ENCODE measurements around the gene PTPN14.

PTPN14 gene

GRCh38 chr1:214341459-214341858 is 209.9 kb downstream of the PTPN14 start:
- Histone ChIP-seq H3K9ac (ENCODE audit: low read length) (no peak overlapping the region), H3K9me3 (ENCODE audit: insufficient read depth, low read length) (no peaks in the 10 kb centered on the region), H3K4me3 (ENCODE audit: low read length) (no peak overlapping the region), H3K36me3 (replicated peaks; ENCODE audit: low read depth, low read length) (peaks cover 33% of the 10 kb centered on the region), H4K20me1 (ENCODE audit: insufficient read depth, low read length) (peaks cover 4% of the 10 kb centered on the region), H3K4me2 (ENCODE audit: low read length) (no peak overlapping the region), H2AFZ (ENCODE audit: low read depth, low read length) (no peak overlapping the region), H3K79me2 (ENCODE audit: low read length) (no peaks in the 10 kb centered on the region), H3K27ac (ENCODE audit: low read length) (no peak overlapping the region), H3K27me3 (ENCODE audit: low read depth, low read length) (no peaks in the 10 kb centered on the region), H3K4me1 (ENCODE audit: low read length) (peaks cover 19% of the 10 kb centered on the region)
- TF ChIP-seq, protein P1, sequence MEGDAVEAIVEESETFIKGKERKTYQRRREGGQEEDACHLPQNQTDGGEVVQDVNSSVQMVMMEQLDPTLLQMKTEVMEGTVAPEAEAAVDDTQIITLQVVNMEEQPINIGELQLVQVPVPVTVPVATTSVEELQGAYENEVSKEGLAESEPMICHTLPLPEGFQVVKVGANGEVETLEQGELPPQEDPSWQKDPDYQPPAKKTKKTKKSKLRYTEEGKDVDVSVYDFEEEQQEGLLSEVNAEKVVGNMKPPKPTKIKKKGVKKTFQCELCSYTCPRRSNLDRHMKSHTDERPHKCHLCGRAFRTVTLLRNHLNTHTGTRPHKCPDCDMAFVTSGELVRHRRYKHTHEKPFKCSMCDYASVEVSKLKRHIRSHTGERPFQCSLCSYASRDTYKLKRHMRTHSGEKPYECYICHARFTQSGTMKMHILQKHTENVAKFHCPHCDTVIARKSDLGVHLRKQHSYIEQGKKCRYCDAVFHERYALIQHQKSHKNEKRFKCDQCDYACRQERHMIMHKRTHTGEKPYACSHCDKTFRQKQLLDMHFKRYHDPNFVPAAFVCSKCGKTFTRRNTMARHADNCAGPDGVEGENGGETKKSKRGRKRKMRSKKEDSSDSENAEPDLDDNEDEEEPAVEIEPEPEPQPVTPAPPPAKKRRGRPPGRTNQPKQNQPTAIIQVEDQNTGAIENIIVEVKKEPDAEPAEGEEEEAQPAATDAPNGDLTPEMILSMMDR (IDR thresholded peaks at IDR 0.05; ENCODE audit: low read depth, low read length): no peak
- TF ChIP-seq EZH2phosphoT487 (IDR thresholded peaks at IDR 0.05; ENCODE audit: low read depth): no peak

DNA sequence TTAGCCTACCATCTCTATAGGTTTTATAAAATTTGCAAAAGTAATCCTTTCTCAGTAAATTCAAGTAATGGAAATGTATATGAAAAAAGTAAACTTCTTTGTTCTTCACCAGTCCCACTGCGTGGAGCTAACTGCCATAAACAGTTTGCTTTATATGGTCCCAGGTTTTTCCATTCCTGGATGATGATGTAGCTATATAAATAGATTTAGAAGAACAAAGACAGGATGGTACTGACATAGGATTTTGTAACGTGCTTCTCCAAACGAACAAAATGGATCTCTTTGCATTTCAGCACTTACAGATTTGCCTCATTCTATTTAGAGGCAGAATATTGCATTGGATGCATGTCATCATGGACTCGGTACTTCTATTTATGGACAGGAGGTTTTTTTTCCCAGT is 213.2 kb downstream of the PTPN14 start:
- Histone ChIP-seq H4K20me1 (ENCODE audit: insufficient read depth, low read length) (peaks cover 4% of the 10 kb centered on the region), H3K9ac (ENCODE audit: low read length) (no peak overlapping the region), H3K36me3 (replicated peaks; ENCODE audit: low read depth, low read length) (peaks cover 25% of the 10 kb centered on the region), H3K4me1 (ENCODE audit: low read length) (peaks cover 20% of the 10 kb centered on the region), H3K4me3 (ENCODE audit: low read length) (peak overlapping the region; percentile 33), H3K27ac (ENCODE audit: low read length) (no peak overlapping the region), H2AFZ (ENCODE audit: low read depth, low read length) (no peak overlapping the region), H3K79me2 (ENCODE audit: low read length) (no peaks in the 10 kb centered on the region), H3K4me2 (ENCODE audit: low read length) (peak overlapping the region; percentile 71), H3K27me3 (ENCODE audit: low read depth, low read length) (no peaks in the 10 kb centered on the region), H3K9me3 (ENCODE audit: insufficient read depth, low read length) (no peaks in the 10 kb centered on the region)
- TF ChIP-seq, protein P1 (IDR thresholded peaks at IDR 0.05; ENCODE audit: low read depth, low read length): no peak
- TF ChIP-seq EZH2phosphoT487 (IDR thresholded peaks at IDR 0.05; ENCODE audit: low read depth): no peak

DNA sequence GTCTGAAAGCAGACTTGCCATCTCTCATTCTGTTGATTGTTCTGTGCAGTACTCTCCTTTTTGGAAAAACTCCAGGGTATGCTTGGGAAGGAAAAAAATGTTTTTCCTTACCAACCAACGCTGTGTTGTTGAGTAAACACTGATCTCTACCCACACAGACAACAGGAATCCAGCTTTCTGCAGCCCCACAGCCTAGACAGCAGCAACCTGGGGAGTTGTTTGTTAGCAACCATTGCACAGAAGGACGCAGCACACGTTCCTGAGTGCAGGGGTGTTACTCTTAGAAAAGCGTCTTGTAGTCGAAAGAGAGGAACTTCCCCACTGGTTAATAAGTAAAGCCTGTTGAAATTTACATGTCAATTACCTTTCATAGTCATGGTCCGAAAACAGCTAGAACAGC is 213.9 kb downstream of the PTPN14 start:
- H2AFZ ChIP-seq (ENCODE audit: low read depth, low read length): no peak overlapping the region

DNA sequence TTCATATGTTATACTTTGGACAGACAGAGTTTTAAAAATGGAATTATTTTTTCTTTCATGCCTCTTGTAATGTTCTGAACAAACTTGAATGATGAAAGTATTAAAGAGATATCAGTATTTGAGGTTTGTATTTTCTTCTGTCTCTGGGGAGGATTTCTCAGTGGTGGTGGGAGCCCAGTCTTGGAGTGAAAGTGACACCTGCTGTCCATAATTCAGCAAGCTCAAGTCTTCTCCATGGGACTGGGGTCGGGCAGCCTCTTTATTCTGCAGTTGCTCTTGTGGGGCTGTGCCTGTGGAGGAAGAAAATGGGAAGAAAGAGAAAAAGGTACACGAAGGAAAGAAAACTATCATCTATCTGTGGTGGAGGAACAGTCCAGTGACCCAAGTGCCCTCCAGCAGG is 214.4 kb downstream of the PTPN14 start:
- no peak for TF ChIP-seq EZH2phosphoT487 (IDR thresholded peaks at IDR 0.05; ENCODE audit: low read depth)
- TF ChIP-seq, protein P1 (IDR thresholded peaks at IDR 0.05; ENCODE audit: low read depth, low read length): peak; percentile 27
- Histone ChIP-seq H3K4me3 (ENCODE audit: low read length) (0 out of 2 replicates have a peak overlapping the region, but pooled peaks have one; percentile 33), H3K27me3 (ENCODE audit: low read depth, low read length) (no peaks in the 10 kb centered on the region), H3K9ac (ENCODE audit: low read length) (no peak overlapping the region), H3K79me2 (ENCODE audit: low read length) (no peaks in the 10 kb centered on the region), H3K9me3 (ENCODE audit: insufficient read depth, low read length) (no peaks in the 10 kb centered on the region), H3K4me1 (ENCODE audit: low read length) (peaks cover 20% of the 10 kb centered on the region), H3K27ac (ENCODE audit: low read length) (no peak overlapping the region), H2AFZ (ENCODE audit: low read depth, low read length) (no peak overlapping the region), H3K4me2 (ENCODE audit: low read length) (peak overlapping the region; percentile 71), H3K36me3 (replicated peaks; ENCODE audit: low read depth, low read length) (peaks cover 27% of the 10 kb centered on the region), H4K20me1 (ENCODE audit: insufficient read depth, low read length) (peaks cover 4% of the 10 kb centered on the region)

More for the DNA sequence above, 213.9 kb downstream of the PTPN14 start:
- peaks cover 20% of the 10 kb centered on the region for H3K4me1 ChIP-seq (ENCODE audit: low read length)
- no peaks in the 10 kb centered on the region for H3K27me3 ChIP-seq (ENCODE audit: low read depth, low read length)
- peak overlapping the region; percentile 33 for H3K4me3 ChIP-seq (ENCODE audit: low read length)
- no peaks in the 10 kb centered on the region for H3K9me3 ChIP-seq (ENCODE audit: insufficient read depth, low read length)
- peaks cover 27% of the 10 kb centered on the region for H3K36me3 ChIP-seq (replicated peaks; ENCODE audit: low read depth, low read length)
- no peak overlapping the region for H3K9ac ChIP-seq (ENCODE audit: low read length)
- TF ChIP-seq, protein P1 (IDR thresholded peaks at IDR 0.05; ENCODE audit: low read depth, low read length): no peak
- TF ChIP-seq EZH2phosphoT487 (IDR thresholded peaks at IDR 0.05; ENCODE audit: low read depth): no peak
- no peak overlapping the region for H3K27ac ChIP-seq (ENCODE audit: low read length)
- peak overlapping the region; percentile 71 for H3K4me2 ChIP-seq (ENCODE audit: low read length)
- no peaks in the 10 kb centered on the region for H3K79me2 ChIP-seq (ENCODE audit: low read length)
- peaks cover 4% of the 10 kb centered on the region for H4K20me1 ChIP-seq (ENCODE audit: insufficient read depth, low read length)
